HG03342 (cell line): ENCODE results near the gene ZNF697.

ENCODE experiments used
- ATAC-seq: cut with Tn5 transposase; IDR thresholded peaks from one replicate; pipeline ENCODE4 v1.9.1; 2021; ENCODE audit warnings: mild to moderate bottlenecking, moderate library complexity; ENCODE audit not compliant: unreplicated experiment

The ZNF697 gene

DNA sequence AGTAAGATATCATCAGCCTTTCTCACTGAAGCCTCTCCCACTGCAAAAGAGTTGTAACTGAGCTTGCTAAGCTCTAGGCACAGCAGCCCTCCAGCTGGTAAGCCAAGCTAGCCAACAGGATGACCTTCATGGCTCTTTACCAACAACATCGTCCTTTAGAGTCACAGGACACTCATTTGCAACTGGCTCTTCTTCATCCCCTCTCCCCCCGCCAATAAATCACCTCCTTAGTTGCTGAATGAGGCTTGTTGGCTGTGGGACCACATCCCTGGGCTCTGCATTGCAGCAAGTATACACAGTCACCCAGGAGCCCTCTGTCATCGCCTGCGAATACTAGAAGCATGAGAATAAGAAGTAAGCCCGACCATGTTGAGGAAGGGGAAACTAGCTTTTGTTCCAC, 16.0 kb upstream of the ZNF697 start:
- ATAC-seq, result no peak

DNA sequence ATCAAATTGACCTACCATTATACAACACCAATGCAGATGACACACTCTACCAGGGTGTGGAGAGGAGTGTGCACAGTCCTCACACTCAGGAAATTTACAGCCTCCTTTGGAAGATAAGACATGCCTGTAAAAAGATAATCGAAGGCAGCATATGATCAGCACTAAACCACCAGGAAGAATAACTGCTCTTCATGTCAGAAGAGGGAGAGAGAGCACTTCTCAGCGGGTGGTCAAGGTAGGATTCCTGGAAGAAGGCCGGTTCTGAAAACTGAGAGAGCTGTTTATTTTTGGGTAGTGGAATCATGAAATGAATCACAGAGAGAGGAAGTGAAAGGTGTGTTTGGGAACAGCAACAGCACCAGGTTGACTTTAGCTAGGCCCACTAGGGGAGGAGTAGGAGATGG, 14.0 kb upstream of the ZNF697 start:
- peak; percentile 71 for ATAC-seq

GRCh38 chr1:119660253-119661083, 12.4 kb upstream of the ZNF697 start:
- ATAC-seq, result peak; percentile 50

- ATAC-seq, result no peak
Observed at GRCh38 chr1:119659628-119660027, 11.6 kb upstream of the ZNF697 start.

GRCh38 chr1:119656410-119656955, 8.4 kb upstream of the ZNF697 start:
- no peak for ATAC-seq

DNA sequence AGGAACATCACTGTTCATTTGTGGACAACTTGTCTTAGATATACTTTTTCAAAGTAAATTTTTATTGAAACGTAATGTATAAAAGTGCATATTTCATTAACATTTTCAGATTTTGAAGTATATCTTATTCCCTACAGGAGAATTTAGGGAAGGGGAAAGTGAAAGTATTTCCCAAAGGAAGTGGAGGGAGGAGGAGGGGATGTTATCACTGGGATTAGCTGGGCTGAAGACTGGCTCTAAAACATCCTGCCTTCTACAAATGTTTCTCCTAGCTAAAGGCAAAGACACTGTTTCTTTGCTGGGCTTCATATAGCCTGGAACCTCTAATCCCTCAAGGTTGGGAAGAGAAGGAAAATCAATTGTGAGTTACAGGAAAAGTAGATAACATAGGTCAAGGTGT, 7.1 kb upstream of the ZNF697 start:
- ATAC-seq, result no peak

DNA sequence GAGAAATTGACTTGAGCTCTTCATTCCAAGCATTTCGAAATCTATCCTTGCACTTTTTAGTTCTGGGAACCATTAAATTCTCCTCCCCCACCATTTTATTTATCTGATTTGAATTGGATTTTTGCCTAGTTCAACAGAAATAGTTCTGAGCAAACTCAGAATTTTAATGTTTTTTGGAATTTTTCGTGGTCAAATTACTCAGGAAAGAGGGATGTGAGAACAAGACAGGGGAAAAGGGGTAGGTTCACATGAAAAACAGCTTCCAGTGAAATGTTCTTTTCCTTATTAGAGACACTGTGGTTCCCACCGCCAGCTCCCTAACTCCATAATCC, 5.7 kb upstream of the ZNF697 start:
- ATAC-seq, result no peak

GRCh38 chr1:119653135-119653838, 5.2 kb upstream of the ZNF697 start:
- ATAC-seq, result no peak

DNA sequence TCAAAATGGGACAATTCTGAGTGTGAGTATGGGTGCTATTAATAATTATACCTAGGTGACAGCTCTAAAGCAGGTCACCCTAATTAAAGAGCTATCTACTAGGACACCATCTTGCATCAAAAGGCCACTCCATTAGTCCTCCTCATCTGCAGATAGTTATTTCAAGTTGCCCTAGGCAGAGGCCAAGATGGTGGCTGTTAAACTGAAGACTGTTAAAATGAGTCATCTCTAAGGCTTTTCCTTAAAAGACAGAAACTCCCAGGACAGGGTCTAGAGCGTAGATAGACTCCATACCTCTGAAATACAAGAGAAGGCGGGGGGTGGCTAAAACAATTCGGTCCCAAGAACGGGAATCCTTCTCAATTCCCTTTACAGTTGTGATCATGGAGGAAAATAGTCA, 4.5 kb upstream of the ZNF697 start:
- no peak for ATAC-seq

GRCh38 chr1:119651641-119652040, 3.6 kb upstream of the ZNF697 start:
- ATAC-seq, result no peak

GRCh38 chr1:119651133-119651532, 3.1 kb upstream of the ZNF697 start:
- no peak for ATAC-seq

DNA sequence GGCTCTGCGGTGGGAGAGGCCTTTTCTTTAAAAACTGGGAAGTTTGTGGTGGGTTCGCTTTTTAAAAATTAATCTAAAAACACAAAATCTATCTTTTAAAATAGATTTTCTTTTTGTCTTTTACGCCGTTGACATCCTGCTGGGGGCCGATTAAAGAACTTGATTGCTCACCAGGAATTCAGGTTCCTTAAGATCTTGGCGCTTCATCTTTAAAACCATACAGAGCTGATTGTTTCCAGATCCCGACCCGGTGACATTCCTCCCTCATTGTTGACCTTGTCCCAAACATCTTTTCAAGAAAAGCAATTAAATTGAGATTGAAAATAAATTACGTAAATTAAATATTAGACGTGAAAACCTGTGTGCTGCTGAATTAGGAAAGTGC, 546 bp upstream of the ZNF697 start:
- no peak for ATAC-seq

- ATAC-seq, result no peak
Observed at GRCh38 chr1:119647228-119647733, 785 bp downstream of the ZNF697 start.

- ATAC-seq, result no peak
Observed at GRCh38 chr1:119646521-119647227, 1.4 kb downstream of the ZNF697 start.

DNA sequence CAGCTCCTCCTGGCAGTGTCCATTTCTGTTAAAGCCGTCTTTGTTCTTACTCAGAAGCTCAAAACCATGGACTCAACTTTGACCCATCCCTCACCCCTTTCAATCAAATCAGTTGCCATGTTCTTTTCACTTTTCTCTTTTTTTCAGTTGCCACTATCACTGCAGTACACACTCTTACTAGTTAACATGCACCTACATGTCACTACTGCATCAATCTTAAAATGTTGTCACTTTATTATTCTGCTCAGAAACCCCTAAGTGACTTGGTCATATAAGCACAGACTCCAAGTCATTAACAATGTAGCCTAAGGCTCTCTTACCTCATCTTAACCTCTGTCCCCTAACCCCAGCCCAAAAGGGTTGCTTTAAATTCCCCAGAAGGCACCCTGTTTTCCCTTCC, 9.0 kb downstream of the ZNF697 start:
- ATAC-seq, result no peak

DNA sequence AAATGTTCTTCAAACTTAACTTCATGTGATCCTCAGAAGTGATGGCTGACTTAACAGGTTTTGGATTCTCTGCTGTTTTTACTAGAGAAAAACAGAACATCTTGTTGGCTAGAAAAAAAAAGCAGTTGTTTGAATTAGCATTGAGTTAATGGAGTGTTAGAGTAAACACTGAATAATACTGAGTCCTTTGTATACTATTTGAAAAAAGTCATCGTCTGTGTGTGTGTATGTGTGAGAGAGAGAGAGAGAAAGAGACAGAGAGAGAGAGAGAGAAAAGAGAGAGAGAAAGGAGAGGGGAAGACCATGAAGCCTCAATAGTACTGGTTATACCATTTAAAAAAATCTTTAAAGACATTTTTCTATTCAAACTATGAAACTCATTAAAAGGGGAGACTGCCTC, 10.4 kb downstream of the ZNF697 start:
- ATAC-seq, result no peak

DNA sequence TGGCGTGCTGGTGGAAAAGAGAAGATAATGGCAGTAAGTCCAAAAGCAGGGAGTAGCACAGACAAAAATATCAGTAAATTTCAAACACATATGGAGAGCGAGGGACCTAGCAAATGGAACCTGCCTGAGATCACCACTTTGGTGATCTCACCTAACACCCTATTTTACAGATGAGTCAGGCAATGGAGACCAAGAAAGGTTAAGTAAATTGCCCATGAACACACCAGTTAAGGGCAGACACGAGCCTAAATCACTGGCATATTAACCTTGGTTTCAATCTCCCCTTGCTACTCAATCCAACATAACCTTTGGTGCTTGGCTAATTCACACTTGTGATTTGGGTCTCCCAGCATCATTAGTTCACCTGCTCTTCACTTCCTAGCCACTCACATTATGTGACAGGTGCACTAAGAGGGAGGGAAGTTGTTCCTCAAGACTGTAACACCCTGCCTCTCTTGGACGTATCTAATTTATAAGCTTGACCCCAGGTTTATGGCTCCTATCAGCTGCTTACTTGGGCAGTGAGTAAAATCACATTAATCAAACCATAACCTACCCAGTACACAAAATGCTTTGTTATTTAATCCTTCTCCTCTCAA, 11.5 kb downstream of the ZNF697 start:
- ATAC-seq, result no peak

- ATAC-seq, result peak; percentile 49
Observed at GRCh38 chr1:119635811-119636390, 12.2 kb downstream of the ZNF697 start.

GRCh38 chr1:119634016-119634415, 14.1 kb downstream of the ZNF697 start:
- no peak for ATAC-seq

- no peak for ATAC-seq
Observed at GRCh38 chr1:119633575-119633974, 14.5 kb downstream of the ZNF697 start.

GRCh38 chr1:119632841-119633240, 15.2 kb downstream of the ZNF697 start:
- ATAC-seq, result no peak
